Transverse colon (tissue), 4 donors: ENCODE measurements around the gene ZNF444.

Source experiments
- CTCF ChIP-seq, 5 experiments: fragments of 200-600 bp in 3 of 5; fragments of 450-650 bp in 2 of 5; sonication (generic) in 3 of 5; IDR thresholded peaks; 1 replicate in 2 of 5; 2 replicates in 3 of 5; pipeline ENCODE4 v1.5.1; 2016 to 2017; ENCODE audit warnings: antibody characterized with exemption in 5 of 5, inconsistent platforms in 3 of 5, mild to moderate bottlenecking in 2 of 5, moderate library complexity in 1 of 5
- EP300 ChIP-seq: sonication (generic); formaldehyde crosslinking; IDR thresholded peaks from one replicate; pipeline ENCODE4 v1.6.1; 2017; ENCODE audit warnings: antibody characterized with exemption, low read depth
- POLR2A ChIP-seq: fragments of 450-650 bp; IDR thresholded peaks from one replicate; pipeline ENCODE4 v1.6.1; 2016; ENCODE audit warnings: antibody characterized with exemption, mild to moderate bottlenecking, moderate library complexity
- POLR2AphosphoS5 ChIP-seq, 3 donors: sonication (generic); formaldehyde crosslinking; IDR thresholded peaks; one replicate each; pipeline ENCODE4 v1.6.1; 2016; ENCODE audit warnings: antibody characterized with exemption in 3 of 3

GRCh38 chr19:56104423-56104822 lies 36.7 kb upstream of the ZNF444 start:
- no peak for TF ChIP-seq CTCF (IDR thresholded peaks at IDR 0.05)
- no peak for TF ChIP-seq POLR2A
- no peak for TF ChIP-seq POLR2AphosphoS5 (IDR thresholded peaks at IDR 0.05)
- no peak for TF ChIP-seq EP300
